Hepatocyte (in vitro differentiated cells): ENCODE results near the gene SP3.

Experiments used
- CTCF ChIP-seq: fragments of 200-600 bp; sonication (generic); IDR thresholded peaks from 2 replicates; pipeline ENCODE4 v1.5.1; 2016; ENCODE audit warnings: antibody characterized with exemption, mild to moderate bottlenecking; ENCODE audit not compliant: poor library complexity
- EZH2phosphoT487 ChIP-seq: fragments of 200-600 bp; sonication (generic); IDR thresholded peaks from one replicate; pipeline ENCODE4 v1.6.1; 2018; ENCODE audit warnings: antibody characterized with exemption, mild to moderate bottlenecking, low read depth, moderate library complexity; ENCODE audit not compliant: unreplicated experiment, severe bottlenecking

GRCh38 chr2:173965372-173966025 is at the start of gene SP3:
- TF ChIP-seq CTCF (no peak), EZH2phosphoT487 (no peak)
